ENCODE data around the gene RAB3A. TPM values are rescaled to one million over a fixed set of nuclear protein-coding genes. Genes with fewer than 3 reads are reported as not detected.

The RAB3A gene
- polyA plus RNA-seq (2011; rRNA removed) (0.39 and 1.0 TPM in 2 replicates), polyA plus RNA-seq (2017; fragmentation: RNase III; extraction: RNeasy Plus Mini Kit Qiagen cat#74134 plus additional on column Dnase treatment) (1.0 to 1.6 TPM (median 1.4 TPM) in 3 replicates), polyA minus RNA-seq (2011; rRNA and poly(A)+ RNA removed) (4.0 and 4.3 TPM in 2 replicates)
- polyA plus RNA-seq (2012; cell fraction: cytosol; rRNA removed), result 1.8 and 2.2 TPM in 2 replicates
- 1.5 and 2.9 TPM in 2 replicates for polyA plus RNA-seq (2012; cell fraction: nucleus; rRNA removed)

- ATAC-seq, result peak; percentile 93 to 96
- Histone ChIP-seq H3K9me3 (no peaks in the 10 kb centered on the region), H3K4me2 (peak within 1 kb of the TSS; percentile 95), H3K4me1 (peaks cover 10% of the 10 kb centered on the region; the same call in 2 of the 3 replicates), H3K27ac (peak within 1 kb of the TSS; percentile 78 to 87), H3K4me3 (peak within 1 kb of the TSS; percentile 57)
- ChIA-PET CTCF (interaction anchor here (0.6 to 8.9 kb wide), 6 partner anchors 11 to 207 kb away, joined by 3 to 86 read pairs (median 4); partner anchors contain the start of gene MPV17L2), POLR2A (interaction anchor here (1.0 to 2.0 kb wide), 6 partner anchors 9 to 182 kb away, joined by 3 to 14 read pairs (median 5); partner anchors contain the start of genes GDF15, JUND and MPV17L2)
- DNase-seq (ENCODE audit: low read depth in 1 of 2, low spot score in 1 of 2), result peak; percentile 92 to 100
- FAIRE-seq, result no peak
- TF ChIP-seq MAZ (IDR thresholded peaks at IDR 0.05; ENCODE audit: borderline replicate concordance, low read depth, low read length) (no peak), ESRRA (IDR thresholded peaks at IDR 0.05; ENCODE audit: borderline replicate concordance, low read length) (no peak), NPAS2 (CRISPR knock-in tag; IDR thresholded peaks at IDR 0.05; ENCODE audit: borderline replicate concordance) (no peak), FOXS1 (CRISPR knock-in tag; IDR thresholded peaks at IDR 0.05) (no peak), USF2 (IDR thresholded peaks at IDR 0.05) (0 out of 2 replicates have a peak, but pooled peaks have one; percentile 3), TFCP2L1 (CRISPR knock-in tag; IDR thresholded peaks at IDR 0.05) (no peak), FOSB (CRISPR knock-in tag; IDR thresholded peaks at IDR 0.05) (no peak), PBX3 (IDR thresholded peaks at IDR 0.05) (peak; percentile 98), CHD4 (IDR thresholded peaks at IDR 0.05; ENCODE audit: borderline replicate concordance) (no peak)
- no CpG with 5 or more reads among the region's 50 CpGs for WGBS (ENCODE audit: missing lambda C conversion rate)
Measured at GRCh38 chr19:18203863-18204393, at the start of gene RAB3A. TSS of gene RAB3A (minus strand) at chr19:18204042. CDS start at chr19:18202740, 1,302 bp downstream.

GRCh38 chr19:18253130-18253529 is 49.3 kb upstream of the RAB3A start:
- TF ChIP-seq RCOR1 (IDR thresholded peaks at IDR 0.05; ENCODE audit: low read depth, low read length) (no peak), KDM5A (IDR thresholded peaks at IDR 0.05) (no peak), MYC (IDR thresholded peaks at IDR 0.05; ENCODE audit: borderline replicate concordance, low read length) (no peak), HOXA7 (CRISPR knock-in tag; IDR thresholded peaks at IDR 0.05) (no peak), CHD2 (IDR thresholded peaks at IDR 0.05; ENCODE audit: low read length, partially characterized antibody) (no peak), HEYL (CRISPR knock-in tag; IDR thresholded peaks at IDR 0.05) (no peak), RNF2 (IDR thresholded peaks at IDR 0.05; ENCODE audit: borderline replicate concordance, low read depth) (no peak), ZC3H11A (IDR thresholded peaks at IDR 0.05) (no peak), RAD21 (conservative IDR thresholded peaks at IDR 0.05 in 1 of 2, IDR thresholded peaks at IDR 0.05 in 1 of 2) (no peak), CHD4 (IDR thresholded peaks at IDR 0.05; ENCODE audit: borderline replicate concordance) (no peak), NPAS2 (CRISPR knock-in tag; IDR thresholded peaks at IDR 0.05; ENCODE audit: borderline replicate concordance) (no peak), MAFK (IDR thresholded peaks at IDR 0.05; ENCODE audit: partially characterized antibody) (no peak), GATA3 (IDR thresholded peaks at IDR 0.05; ENCODE audit: borderline replicate concordance) (no peak), USF2 (IDR thresholded peaks at IDR 0.05) (no peak), ESRRA (IDR thresholded peaks at IDR 0.05; ENCODE audit: borderline replicate concordance, low read length) (no peak), BCL3 (IDR thresholded peaks at IDR 0.05) (no peak)
- ChIA-PET CTCF (interaction anchor here (0.6 to 7.6 kb wide), 24 partner anchors 9 to 809 kb away, joined by 3 to 86 read pairs (median 12); partner anchors contain the start of genes IQCN, MPV17L2 and RAB3A), POLR2A (no interaction called here)
- ATAC-seq (no peak), DNase-seq (ENCODE audit: low read depth in 1 of 2, low spot score in 1 of 2) (no peak), FAIRE-seq (no peak)
- H3K4me1 ChIP-seq, result no peaks in the 10 kb centered on the region
- H3K27ac ChIP-seq, result no peak overlapping the region
- 63% methylated on average over 4 of the region's 4 CpGs for WGBS (ENCODE audit: missing lambda C conversion rate)
- H3K9me3 ChIP-seq, result no peaks in the 10 kb centered on the region
- no peak overlapping the region for H3K4me2 ChIP-seq
- H3K4me3 ChIP-seq, result no peak overlapping the region

Data from A549 (cell line).